MG63 (cell line): ENCODE results near the gene MAT2A. TPM values are rescaled to one million over a fixed set of nuclear protein-coding genes. Genes with fewer than 3 reads are reported as not detected.
A peak's percentile ranks its signal among the peaks of the same experiment; 100 is the strongest.
"Not testable (repeated sequence)": the region's sequence is repeated elsewhere in the genome, so short reads cannot be mapped to it uniquely, and the experiment has no call there.

ENCODE experiments used
- DNase-seq: peaks from one replicate; pipeline ENCODE4 v3.0.0-alpha.2; 2020
- H3K27me3 ChIP-seq: fragments of 250-450 bp; sonication (Bioruptor Pico); 2 replicates; pipeline ENCODE4 v1.5.1; 2020; ENCODE audit warnings: mild to moderate bottlenecking, moderate library complexity
- H3K36me3 ChIP-seq: fragments of 250-450 bp; sonication (Bioruptor Pico); 2 replicates; pipeline ENCODE4 v1.5.1; 2020; ENCODE audit warnings: mild to moderate bottlenecking, moderate library complexity
- H3K4me3 ChIP-seq: fragments of 250-450 bp; sonication (Bioruptor Pico); 2 replicates; pipeline ENCODE4 v1.5.1; 2020; ENCODE audit warnings: mild to moderate bottlenecking, moderate library complexity
- H3K9me3 ChIP-seq: fragments of 250-450 bp; sonication (Bioruptor Pico); 2 replicates; pipeline ENCODE4 v1.5.1; 2020; ENCODE audit warnings: mild to moderate bottlenecking, moderate library complexity
- total RNA-seq: library from RNA; depleted of rRNA; stranded (reverse); fragments of >200 nt; shearing (Covaris generic); gene quantifications from 2 replicates; pipeline ENCODE4 v1.2.3, GENCODE V29; 2014; ENCODE audit warnings: low replicate concordance

The MAT2A gene
- total RNA-seq, 1 experiment from 2014 or later = 116 TPM

GRCh38 chr2:85539361-85540132 is 579 bp downstream of the MAT2A start:
- H3K27me3 ChIP-seq = no peaks in the 10 kb centered on the region
- peak overlapping the region; percentile 95 for H3K4me3 ChIP-seq
- peak; percentile 85 for DNase-seq
- peaks cover 54% of the 10 kb centered on the region for H3K36me3 ChIP-seq
- no peaks in the 10 kb centered on the region for H3K9me3 ChIP-seq

- H3K36me3 ChIP-seq = peaks cover 61% of the 10 kb centered on the region
- DNase-seq = no peak
- no peaks in the 10 kb centered on the region for H3K9me3 ChIP-seq
- no peaks in the 10 kb centered on the region for H3K27me3 ChIP-seq
- H3K4me3 ChIP-seq = peak overlapping the region; percentile 95
Observed at GRCh38 chr2:85540133-85540648, 1.2 kb downstream of the MAT2A start.

- no peaks in the 10 kb centered on the region for H3K9me3 ChIP-seq
Observed at GRCh38 chr2:85541262-85541661, 2.3 kb downstream of the MAT2A start.

GRCh38 chr2:85541753-85542457 is 2.9 kb downstream of the MAT2A start:
- peak overlapping the region; percentile 95 for H3K4me3 ChIP-seq
- H3K27me3 ChIP-seq = no peaks in the 10 kb centered on the region
- H3K9me3 ChIP-seq = no peaks in the 10 kb centered on the region
- H3K36me3 ChIP-seq = peaks cover 72% of the 10 kb centered on the region
- peak; percentile 34 for DNase-seq

More at GRCh38 chr2:85541262-85541661, 2.3 kb downstream of the MAT2A start:
- no peaks in the 10 kb centered on the region for H3K27me3 ChIP-seq
- H3K36me3 ChIP-seq = peaks cover 68% of the 10 kb centered on the region
- no peak for DNase-seq
- H3K4me3 ChIP-seq = peak overlapping the region; percentile 95

- peak overlapping the region; percentile 95 for H3K4me3 ChIP-seq
- no peaks in the 10 kb centered on the region for H3K9me3 ChIP-seq
- no peaks in the 10 kb centered on the region for H3K27me3 ChIP-seq
- DNase-seq = no peak
- H3K36me3 ChIP-seq = peaks cover 72% of the 10 kb centered on the region
Observed at GRCh38 chr2:85542777-85543176, 3.8 kb downstream of the MAT2A start.

- peaks cover 71% of the 10 kb centered on the region for H3K36me3 ChIP-seq
- H3K27me3 ChIP-seq, H3K9me3 ChIP-seq, DNase-seq, H3K4me3 ChIP-seq: not testable (repeated sequence)
Observed at GRCh38 chr2:85544254-85544691, 5.3 kb downstream of the MAT2A start.

- DNase-seq, H3K27me3 ChIP-seq, H3K9me3 ChIP-seq, H3K4me3 ChIP-seq: not testable (repeated sequence)
- peaks cover 67% of the 10 kb centered on the region for H3K36me3 ChIP-seq
Observed at GRCh38 chr2:85544915-85545779, 6.2 kb downstream of the MAT2A start.

GRCh38 chr2:85545780-85546240 is 6.8 kb downstream of the MAT2A start:
- H3K27me3 ChIP-seq = no peaks in the 10 kb centered on the region
- no peak for DNase-seq
- no peak overlapping the region for H3K4me3 ChIP-seq
- H3K9me3 ChIP-seq = no peaks in the 10 kb centered on the region
- H3K36me3 ChIP-seq = peaks cover 67% of the 10 kb centered on the region

GRCh38 chr2:85547089-85547858 is 8.3 kb downstream of the MAT2A start:
- Histone ChIP-seq H3K4me3 (no peak overlapping the region), H3K27me3 (no peaks in the 10 kb centered on the region), H3K9me3 (no peaks in the 10 kb centered on the region), H3K36me3 (peaks cover 67% of the 10 kb centered on the region)
- no peak for DNase-seq

- H3K36me3 ChIP-seq = peaks cover 66% of the 10 kb centered on the region
- no peak for DNase-seq
Observed at GRCh38 chr2:85547859-85548607, 9.1 kb downstream of the MAT2A start.

GRCh38 chr2:85548608-85548900 is 9.6 kb downstream of the MAT2A start:
- no peak for DNase-seq
- Histone ChIP-seq H3K27me3 (no peaks in the 10 kb centered on the region), H3K36me3 (peaks cover 60% of the 10 kb centered on the region), H3K9me3 (no peaks in the 10 kb centered on the region), H3K4me3 (no peak overlapping the region)

More at GRCh38 chr2:85547859-85548607, 9.1 kb downstream of the MAT2A start:
- Histone ChIP-seq H3K27me3 (no peaks in the 10 kb centered on the region), H3K4me3 (no peak overlapping the region), H3K9me3 (no peaks in the 10 kb centered on the region)

GRCh38 chr2:85549095-85549494 is 10.1 kb downstream of the MAT2A start:
- H3K36me3 ChIP-seq = peaks cover 58% of the 10 kb centered on the region
- no peaks in the 10 kb centered on the region for H3K27me3 ChIP-seq
- no peak overlapping the region for H3K4me3 ChIP-seq

GRCh38 chr2:85549826-85550225 is 10.9 kb downstream of the MAT2A start:
- Histone ChIP-seq H3K9me3 (no peaks in the 10 kb centered on the region), H3K27me3 (no peaks in the 10 kb centered on the region), H3K36me3 (peaks cover 56% of the 10 kb centered on the region), H3K4me3 (no peak overlapping the region)
- peak; percentile 12 for DNase-seq

More at GRCh38 chr2:85549095-85549494, 10.1 kb downstream of the MAT2A start:
- H3K9me3 ChIP-seq = no peaks in the 10 kb centered on the region
- DNase-seq = no peak

GRCh38 chr2:85550486-85550885 is 11.5 kb downstream of the MAT2A start:
- peaks cover 55% of the 10 kb centered on the region for H3K36me3 ChIP-seq
- H3K27me3 ChIP-seq = no peaks in the 10 kb centered on the region
- H3K9me3 ChIP-seq = no peaks in the 10 kb centered on the region
- H3K4me3 ChIP-seq = no peak overlapping the region
- no peak for DNase-seq
